Astrocyte (in vitro differentiated cells and primary cell): ENCODE results near the gene TTLL7. TPM values are rescaled to one million over a fixed set of nuclear protein-coding genes. Genes with fewer than 3 reads are reported as not detected.

Source experiments
- DNase-seq: peaks from one replicate; pipeline ENCODE4 v3.0.0-alpha.2; 2010; ENCODE audit warnings: low read depth
- FAIRE-seq: peaks from 2 replicates; lab custom pipeline; 2011; peaks lifted over from hg19 to GRCh38; lab: Jason Lieb, UNC
- H2AFZ ChIP-seq: 2 replicates; pipeline ENCODE4 v1.6.0; 2012; ENCODE audit warnings: low read depth, low read length, inconsistent platforms
- H3K27ac ChIP-seq: 2 replicates; pipeline ENCODE4 v1.5.1; 2011; ENCODE audit warnings: low read depth, low read length, inconsistent platforms
- H3K27me3 ChIP-seq: 2 replicates; pipeline ENCODE4 v1.6.0; 2011; ENCODE audit warnings: low read length, inconsistent platforms; ENCODE audit not compliant: insufficient read depth
- H3K36me3 ChIP-seq: 2 replicates; pipeline ENCODE4 v1.5.1; 2011; ENCODE audit warnings: low read length, inconsistent platforms; ENCODE audit not compliant: insufficient read depth
- H3K4me1 ChIP-seq: 2 replicates; pipeline ENCODE4 v1.5.1; 2011; ENCODE audit warnings: low read length, inconsistent platforms; ENCODE audit not compliant: insufficient read depth
- H3K4me2 ChIP-seq: 2 replicates; pipeline ENCODE4 v1.6.0; 2012; ENCODE audit warnings: low read length, inconsistent platforms
- H3K4me3 ChIP-seq: 2 replicates; pipeline ENCODE4 v1.5.1; 2011; ENCODE audit warnings: low read depth, mild to moderate bottlenecking, low read length, inconsistent platforms; ENCODE audit not compliant: insufficient read depth
- H3K79me2 ChIP-seq: 2 replicates; pipeline ENCODE4 v1.6.0; 2012; ENCODE audit warnings: mild to moderate bottlenecking, low read length, inconsistent platforms; ENCODE audit not compliant: insufficient read depth
- H3K9ac ChIP-seq: 2 replicates; pipeline ENCODE4 v1.6.0; 2012; ENCODE audit warnings: mild to moderate bottlenecking, low read length, inconsistent platforms
- H3K9me3 ChIP-seq: 2 replicates; pipeline ENCODE4 v1.5.1; 2012; ENCODE audit warnings: low read depth, mild to moderate bottlenecking, low read length, inconsistent platforms; ENCODE audit not compliant: insufficient read depth
- H4K20me1 ChIP-seq: 2 replicates; pipeline ENCODE4 v1.6.0; 2012; ENCODE audit warnings: low read length, inconsistent platforms; ENCODE audit not compliant: insufficient read depth
- H3K27ac Mint-ChIP-seq: one replicate; pipeline ENCODE4 v1.8.0; 2021; ENCODE audit warnings: mild to moderate bottlenecking, mixed read lengths; ENCODE audit not compliant: unreplicated experiment
- H3K27me3 Mint-ChIP-seq: one replicate; pipeline ENCODE4 v1.8.0; 2021; ENCODE audit warnings: low read depth, mixed read lengths; ENCODE audit not compliant: unreplicated experiment
- H3K36me3 Mint-ChIP-seq: one replicate; pipeline ENCODE4 v1.8.0; 2021; ENCODE audit warnings: low read depth, mixed read lengths; ENCODE audit not compliant: unreplicated experiment
- H3K4me1 Mint-ChIP-seq: one replicate; pipeline ENCODE4 v1.8.0; 2021; ENCODE audit warnings: low read depth, mixed read lengths; ENCODE audit not compliant: unreplicated experiment
- H3K4me3 Mint-ChIP-seq: one replicate; pipeline ENCODE4 v1.8.0; 2021; ENCODE audit warnings: mild to moderate bottlenecking, moderate library complexity, mixed read lengths; ENCODE audit not compliant: unreplicated experiment
- H3K9me3 Mint-ChIP-seq: one replicate; pipeline ENCODE4 v1.8.0; 2021; ENCODE audit warnings: mild to moderate bottlenecking, mixed read lengths; ENCODE audit not compliant: unreplicated experiment
- EZH2 ChIP-seq: IDR thresholded peaks from 2 replicates; pipeline ENCODE4 v1.6.1; 2012; ENCODE audit warnings: mild to moderate bottlenecking, low read length, inconsistent platforms; ENCODE audit not compliant: insufficient read depth
- total RNA-seq: library from RNA; stranded (reverse); gene quantifications from 2 replicates; pipeline ENCODE4 v1.2.1, GENCODE V29; 2021
- TF ChIP-seq, protein P1 (sequence below): IDR thresholded peaks from 2 replicates; pipeline ENCODE4 v1.5.1; 2011; ENCODE audit warnings: low read depth, mild to moderate bottlenecking, inconsistent platforms, low read length, moderate library complexity; ENCODE audit not compliant: insufficient read depth

Gene TTLL7
- total RNA-seq, 1 donor from 2014 or later = 28.5 TPM

- H3K9ac ChIP-seq = no peak overlapping the region
- no peak overlapping the region for H3K4me3 ChIP-seq
- no peak overlapping the region for H3K4me3 Mint-ChIP-seq
- no peak overlapping the region for H3K4me2 ChIP-seq
- H3K9me3 Mint-ChIP-seq = no peaks in the 10 kb centered on the region
- H3K36me3 Mint-ChIP-seq = no peaks in the 10 kb centered on the region
- peaks cover 6% of the 10 kb centered on the region for H3K4me1 Mint-ChIP-seq
- H3K27ac ChIP-seq = no peak overlapping the region
- H2AFZ ChIP-seq = no peak overlapping the region
- no peak for DNase-seq
- no peak for TF ChIP-seq EZH2
- TF ChIP-seq, protein P1, sequence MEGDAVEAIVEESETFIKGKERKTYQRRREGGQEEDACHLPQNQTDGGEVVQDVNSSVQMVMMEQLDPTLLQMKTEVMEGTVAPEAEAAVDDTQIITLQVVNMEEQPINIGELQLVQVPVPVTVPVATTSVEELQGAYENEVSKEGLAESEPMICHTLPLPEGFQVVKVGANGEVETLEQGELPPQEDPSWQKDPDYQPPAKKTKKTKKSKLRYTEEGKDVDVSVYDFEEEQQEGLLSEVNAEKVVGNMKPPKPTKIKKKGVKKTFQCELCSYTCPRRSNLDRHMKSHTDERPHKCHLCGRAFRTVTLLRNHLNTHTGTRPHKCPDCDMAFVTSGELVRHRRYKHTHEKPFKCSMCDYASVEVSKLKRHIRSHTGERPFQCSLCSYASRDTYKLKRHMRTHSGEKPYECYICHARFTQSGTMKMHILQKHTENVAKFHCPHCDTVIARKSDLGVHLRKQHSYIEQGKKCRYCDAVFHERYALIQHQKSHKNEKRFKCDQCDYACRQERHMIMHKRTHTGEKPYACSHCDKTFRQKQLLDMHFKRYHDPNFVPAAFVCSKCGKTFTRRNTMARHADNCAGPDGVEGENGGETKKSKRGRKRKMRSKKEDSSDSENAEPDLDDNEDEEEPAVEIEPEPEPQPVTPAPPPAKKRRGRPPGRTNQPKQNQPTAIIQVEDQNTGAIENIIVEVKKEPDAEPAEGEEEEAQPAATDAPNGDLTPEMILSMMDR = no peak
- no peaks in the 10 kb centered on the region for H3K4me1 ChIP-seq
- H3K36me3 ChIP-seq = no peaks in the 10 kb centered on the region
- H3K27ac Mint-ChIP-seq = no peak overlapping the region
- H3K79me2 ChIP-seq = no peaks in the 10 kb centered on the region
- H3K9me3 ChIP-seq = no peaks in the 10 kb centered on the region
- H3K27me3 ChIP-seq = no peaks in the 10 kb centered on the region
- H4K20me1 ChIP-seq = no peaks in the 10 kb centered on the region
- no peak for FAIRE-seq
- H3K27me3 Mint-ChIP-seq = no peaks in the 10 kb centered on the region
Measured at GRCh38 chr1:83850834-83851233, 148.1 kb downstream of the TTLL7 start.

GRCh38 chr1:83849191-83850061 is 149.5 kb downstream of the TTLL7 start:
- TF ChIP-seq EZH2 = no peak
- TF ChIP-seq, protein P1 = no peak
- H3K9ac ChIP-seq = no peak overlapping the region
- H3K4me2 ChIP-seq = no peak overlapping the region
- Mint-ChIP-seq H3K27ac (no peak overlapping the region), H3K4me3 (peak overlapping the region; percentile 17), H3K36me3 (no peaks in the 10 kb centered on the region), H3K4me1 (peaks cover 6% of the 10 kb centered on the region), H3K27me3 (no peaks in the 10 kb centered on the region), H3K9me3 (peaks cover 2% of the 10 kb centered on the region)
- H3K4me3 ChIP-seq = no peak overlapping the region
- no peaks in the 10 kb centered on the region for H3K79me2 ChIP-seq
- DNase-seq (no peak), FAIRE-seq (no peak)
- no peaks in the 10 kb centered on the region for H4K20me1 ChIP-seq
- H2AFZ ChIP-seq = no peak overlapping the region
- no peaks in the 10 kb centered on the region for H3K9me3 ChIP-seq
- H3K36me3 ChIP-seq = no peaks in the 10 kb centered on the region
- H3K4me1 ChIP-seq = no peaks in the 10 kb centered on the region
- no peaks in the 10 kb centered on the region for H3K27me3 ChIP-seq
- H3K27ac ChIP-seq = no peak overlapping the region

DNA sequence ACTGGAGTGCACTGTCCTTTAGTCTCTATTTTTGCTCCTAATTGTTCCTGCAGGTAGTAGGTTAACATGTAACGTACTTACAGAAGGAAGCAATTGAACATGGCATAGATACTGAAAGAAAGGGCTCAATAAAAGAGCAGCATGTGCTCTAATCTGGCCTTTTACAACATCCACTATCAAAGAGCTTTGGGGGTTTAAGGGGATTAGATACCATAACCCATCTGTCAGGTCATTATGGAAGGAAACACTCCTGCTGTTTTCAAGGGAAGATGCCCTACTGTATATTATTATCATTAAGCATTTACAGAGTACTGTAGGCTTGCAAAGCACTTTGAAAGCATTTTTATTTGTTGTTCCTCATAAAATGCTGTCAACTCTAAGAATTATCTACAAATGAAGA is 152.8 kb downstream of the TTLL7 start:
- Histone ChIP-seq H3K36me3 (no peaks in the 10 kb centered on the region), H4K20me1 (no peaks in the 10 kb centered on the region), H3K27me3 (no peaks in the 10 kb centered on the region), H3K79me2 (no peaks in the 10 kb centered on the region), H3K4me1 (no peaks in the 10 kb centered on the region), H3K4me3 (no peak overlapping the region), H3K27ac (no peak overlapping the region), H3K9ac (no peak overlapping the region), H2AFZ (no peak overlapping the region), H3K4me2 (no peak overlapping the region), H3K9me3 (no peaks in the 10 kb centered on the region)
- Mint-ChIP-seq H3K4me3 (no peak overlapping the region), H3K9me3 (peaks cover 3% of the 10 kb centered on the region), H3K27me3 (no peaks in the 10 kb centered on the region), H3K36me3 (no peaks in the 10 kb centered on the region), H3K4me1 (peaks cover 6% of the 10 kb centered on the region), H3K27ac (no peak overlapping the region)
- FAIRE-seq (no peak), DNase-seq (no peak)
- TF ChIP-seq, protein P1 = no peak
- no peak for TF ChIP-seq EZH2
